SHP77 (cell line): ENCODE measurements around the gene ADIPOR2.
"Not testable (repeated sequence)": the region's sequence is repeated elsewhere in the genome, so short reads cannot be mapped to it uniquely, and the experiment has no call there.

Experiments used
- DNase-seq, 2 experiments: peaks; one replicate each; lab custom pipeline; 2025; lab: John Stamatoyannopoulos, UW

ADIPOR2 gene

GRCh38 chr12:1665366-1665765, 25.5 kb upstream of the ADIPOR2 start:
- no peak for DNase-seq

DNA sequence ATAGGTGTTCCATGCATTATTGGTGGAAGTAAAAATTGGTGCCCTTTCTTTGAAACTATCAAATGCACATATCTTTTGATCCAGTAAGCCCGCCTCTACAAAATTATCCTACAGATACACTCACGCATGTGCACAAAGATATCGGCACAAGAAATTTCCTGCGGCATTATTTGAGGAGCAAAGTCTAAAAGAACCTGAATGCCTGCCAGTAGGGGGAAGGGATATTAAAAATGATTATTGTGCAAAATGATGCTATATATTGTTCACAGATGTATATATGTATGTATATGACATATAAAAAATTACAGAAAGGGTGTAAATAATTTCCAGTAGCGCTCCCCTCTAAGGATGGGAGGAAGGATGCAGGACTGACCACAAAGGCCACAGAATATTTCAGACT, 24.7 kb upstream of the ADIPOR2 start:
- no peak for DNase-seq

DNA sequence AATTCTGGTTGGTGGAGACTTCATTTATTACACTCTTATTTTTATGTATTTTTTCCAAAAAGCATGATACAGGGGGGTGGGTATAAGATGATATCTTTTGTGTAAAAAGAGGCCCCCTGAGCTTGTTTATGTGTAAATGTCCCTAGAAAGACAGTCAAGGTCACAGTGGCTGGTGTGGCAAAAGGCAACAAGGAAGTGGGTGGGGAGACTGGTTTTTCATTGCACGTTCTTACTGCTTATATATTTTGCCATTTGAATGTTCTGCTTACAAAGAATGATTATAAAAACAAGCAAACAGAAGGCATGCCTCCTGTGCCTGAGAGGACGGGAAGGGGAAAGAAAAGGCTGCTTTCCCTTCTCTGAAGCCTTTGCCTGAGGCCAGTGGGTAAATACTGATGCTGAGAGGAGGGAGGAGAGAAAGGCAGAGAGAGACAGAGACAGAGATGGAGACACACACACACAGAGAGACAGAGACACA, 24.1 kb upstream of the ADIPOR2 start:
- DNase-seq, result no peak

- DNase-seq, result no peak
Measured at GRCh38 chr12:1668833-1669543, 21.9 kb upstream of the ADIPOR2 start.

GRCh38 chr12:1670358-1671268, 20.3 kb upstream of the ADIPOR2 start:
- no peak for DNase-seq

DNA sequence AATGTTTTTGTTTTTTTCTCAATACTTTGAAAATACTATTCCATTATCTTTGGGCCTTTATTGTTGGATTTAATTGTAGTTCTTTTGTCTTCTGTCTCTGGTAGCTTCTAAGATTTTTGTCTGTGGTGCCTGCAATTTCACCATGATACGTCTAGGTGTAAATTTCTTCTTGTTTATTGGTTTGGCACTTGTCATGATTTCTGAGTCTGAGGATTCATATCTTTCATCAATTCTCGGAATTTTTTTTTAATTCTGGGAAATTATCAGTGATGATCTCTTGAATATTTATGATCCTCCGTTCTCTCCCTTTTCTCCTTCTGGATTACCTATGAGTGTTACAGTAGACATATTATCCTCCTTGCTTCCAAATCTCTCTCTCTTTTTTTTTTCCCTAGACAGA, 14.8 kb upstream of the ADIPOR2 start:
- DNase-seq, result no peak

- DNase-seq, result no peak
Measured at GRCh38 chr12:1680804-1681492, 9.9 kb upstream of the ADIPOR2 start.

- no peak for DNase-seq
Measured at GRCh38 chr12:1681493-1681807, 9.4 kb upstream of the ADIPOR2 start.

GRCh38 chr12:1688086-1688710, 2.7 kb upstream of the ADIPOR2 start:
- no peak for DNase-seq

DNA sequence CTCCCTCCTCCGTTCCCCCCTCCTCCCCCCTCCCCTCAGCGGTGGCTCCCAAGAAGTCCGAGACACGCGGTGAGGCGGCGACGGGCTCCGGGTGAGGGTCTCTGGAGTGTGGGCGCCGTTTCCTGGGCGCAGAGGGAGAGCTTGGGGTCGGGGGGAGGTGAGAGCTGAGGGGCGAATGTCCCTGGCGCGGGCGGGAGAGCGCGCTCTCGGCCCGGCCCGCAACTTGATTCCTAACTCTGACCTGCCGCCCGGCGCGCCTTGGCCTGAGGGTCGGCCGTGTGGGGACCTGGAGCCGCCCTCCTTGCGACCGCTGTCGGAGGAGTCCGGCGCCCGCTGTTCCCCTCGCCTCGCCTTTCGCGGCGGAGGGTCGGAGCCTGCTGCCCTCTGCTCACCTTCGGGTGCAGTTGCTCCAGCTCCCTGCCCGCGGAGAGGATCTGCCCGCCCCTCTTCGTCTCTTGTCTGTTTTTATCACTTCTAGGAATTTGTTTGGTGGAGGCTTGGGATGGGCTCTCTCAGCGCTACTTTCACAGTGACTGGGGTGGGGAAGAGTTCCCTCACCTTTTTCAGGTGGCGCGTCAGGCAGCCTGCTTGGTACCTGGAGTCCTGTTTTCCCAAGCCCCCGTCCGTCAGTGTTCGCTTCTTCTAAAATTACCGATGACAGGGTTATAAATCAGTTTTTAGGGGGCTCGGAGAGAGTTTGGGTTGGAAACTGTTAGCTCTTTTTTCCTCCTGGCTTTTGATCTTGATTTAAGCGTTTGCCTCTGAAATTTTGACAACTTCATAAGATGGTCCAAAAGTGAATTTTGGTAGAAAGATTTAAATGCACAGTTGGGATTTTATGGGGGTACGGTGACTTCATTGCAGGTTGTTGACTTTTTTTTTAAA, 495 bp downstream of the ADIPOR2 start:
- no peak for DNase-seq

- DNase-seq, result no peak
Measured at GRCh38 chr12:1692226-1692625, 1.4 kb downstream of the ADIPOR2 start.

DNA sequence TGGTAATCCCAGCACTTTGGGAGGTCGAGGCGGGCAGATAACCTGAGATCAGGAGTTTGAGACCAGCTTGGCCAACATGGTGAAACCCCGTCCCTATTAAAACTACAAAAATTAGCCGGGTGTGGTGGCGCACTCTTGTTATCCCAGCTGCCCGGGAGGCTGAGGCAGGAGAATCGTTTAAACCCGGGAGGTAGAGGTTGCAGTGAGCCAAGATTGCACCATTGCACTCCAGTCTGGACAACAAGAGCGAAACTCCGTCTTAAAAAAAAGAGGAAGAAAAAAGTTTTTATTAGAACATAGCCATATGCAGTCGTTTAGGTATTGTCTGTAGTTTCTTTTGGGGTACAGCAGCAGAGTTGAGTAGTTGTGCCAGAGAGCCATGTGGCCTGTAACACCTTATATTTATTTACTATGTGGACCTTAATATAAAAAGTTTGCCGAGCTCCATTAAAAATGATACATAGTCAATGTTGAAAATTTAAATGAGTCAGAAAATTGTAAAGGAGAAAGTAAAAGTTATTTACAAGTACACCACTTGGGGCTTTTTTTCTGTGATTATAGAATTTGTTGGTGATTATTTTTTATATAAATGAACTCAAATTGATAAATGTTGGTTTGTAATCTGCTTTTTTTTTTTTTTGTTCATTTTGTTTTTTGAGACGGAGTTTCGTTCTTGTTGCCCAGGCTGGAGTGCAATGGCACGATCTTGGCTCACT, 2.2 kb downstream of the ADIPOR2 start:
- DNase-seq, result no peak

DNA sequence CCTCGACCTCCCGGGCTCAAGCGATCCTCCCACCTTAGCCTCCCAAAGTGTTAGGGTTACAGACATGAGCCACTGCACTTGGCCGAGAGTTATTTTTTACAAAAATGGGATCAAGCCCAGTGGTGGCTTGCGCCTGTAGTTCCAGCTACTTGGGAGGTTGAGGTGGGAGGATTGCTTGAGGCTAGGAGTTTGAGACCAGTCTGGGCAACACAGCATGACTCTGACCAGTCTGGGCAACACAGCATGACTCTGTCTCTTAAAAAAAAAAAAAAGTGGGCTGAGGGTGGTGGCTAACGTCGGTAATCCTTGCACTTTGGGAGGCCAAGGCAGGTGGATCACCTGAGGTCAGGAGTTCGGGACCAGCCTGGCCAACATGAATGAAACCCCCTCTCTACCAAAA, 4.2 kb downstream of the ADIPOR2 start:
- not testable (repeated sequence) for DNase-seq

DNA sequence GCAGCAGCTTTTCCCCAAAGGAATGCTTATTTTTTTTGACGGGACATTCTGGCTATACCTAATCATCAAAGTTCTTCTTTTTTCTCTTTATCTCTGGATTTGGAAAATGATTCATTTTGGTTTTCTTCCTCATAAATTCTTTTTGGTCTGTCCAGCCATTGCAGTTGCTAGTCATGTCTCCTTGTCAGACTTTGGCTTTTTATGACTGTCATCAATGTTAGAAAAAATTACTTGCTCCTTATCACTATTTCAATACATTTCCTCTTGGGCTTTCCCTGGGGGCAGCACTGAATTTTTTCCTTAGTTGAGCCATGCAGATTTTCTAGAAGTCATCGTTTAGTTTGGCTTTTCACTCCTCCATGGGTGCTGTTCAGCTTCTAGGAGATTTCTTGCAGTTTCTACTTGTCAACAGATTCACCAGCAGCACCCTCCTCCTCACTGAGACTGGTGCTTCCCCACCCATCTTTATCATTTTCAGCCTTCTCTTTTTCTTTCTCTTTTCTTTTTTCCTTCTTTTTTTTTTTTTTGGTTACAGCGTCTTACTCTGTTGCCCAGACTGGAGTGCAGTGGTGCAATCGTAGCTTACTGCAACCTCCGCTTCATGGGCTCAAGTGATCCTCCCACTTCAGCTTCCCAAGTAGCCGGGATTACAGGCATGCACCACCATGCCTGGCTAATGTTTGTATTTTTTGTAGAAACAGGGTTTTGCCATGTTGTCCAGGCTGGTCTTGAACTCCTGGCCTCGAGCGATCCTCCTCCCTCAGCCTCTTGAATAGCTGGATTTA, 5.2 kb downstream of the ADIPOR2 start:
- DNase-seq, result no peak

DNA sequence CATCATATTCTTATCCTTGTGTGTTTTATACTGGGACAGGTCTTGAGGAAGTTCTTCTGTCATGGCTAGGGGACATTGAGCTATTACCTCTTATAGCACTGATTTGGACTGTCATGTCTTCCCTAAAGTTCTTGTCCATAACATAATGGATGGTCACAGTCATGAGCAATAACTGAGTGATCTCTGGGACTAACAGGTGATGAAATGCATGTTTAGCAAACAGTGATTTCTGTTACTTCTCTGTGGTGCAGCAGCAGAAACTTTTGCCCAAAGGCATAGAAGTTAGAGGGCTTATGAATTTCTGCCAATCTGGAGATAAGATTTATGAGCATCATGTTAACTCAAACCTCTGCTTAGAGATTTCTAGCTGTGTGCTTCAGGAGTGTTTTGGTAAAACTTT, 5.9 kb downstream of the ADIPOR2 start:
- no peak for DNase-seq

DNA sequence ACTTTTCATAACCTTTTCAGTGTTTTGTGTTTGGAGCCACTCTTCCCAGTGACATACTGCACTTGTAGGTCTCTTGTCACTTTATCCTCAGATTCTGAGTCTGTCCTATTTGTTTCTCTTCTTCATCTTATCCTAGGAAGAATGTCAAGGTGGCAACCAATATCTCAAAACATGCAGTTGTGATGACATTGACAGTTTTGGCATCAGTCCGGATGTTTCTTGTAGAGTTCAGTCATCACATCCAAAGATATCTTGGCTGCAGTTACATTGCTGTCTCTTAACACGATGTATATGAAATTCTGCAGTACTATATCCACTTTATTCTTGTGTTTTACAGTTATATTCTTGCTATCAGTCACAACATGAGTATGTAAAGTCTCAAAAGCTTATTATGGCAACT, 6.4 kb downstream of the ADIPOR2 start:
- no peak for DNase-seq

GRCh38 chr12:1698720-1699119, 7.8 kb downstream of the ADIPOR2 start:
- no peak for DNase-seq

DNA sequence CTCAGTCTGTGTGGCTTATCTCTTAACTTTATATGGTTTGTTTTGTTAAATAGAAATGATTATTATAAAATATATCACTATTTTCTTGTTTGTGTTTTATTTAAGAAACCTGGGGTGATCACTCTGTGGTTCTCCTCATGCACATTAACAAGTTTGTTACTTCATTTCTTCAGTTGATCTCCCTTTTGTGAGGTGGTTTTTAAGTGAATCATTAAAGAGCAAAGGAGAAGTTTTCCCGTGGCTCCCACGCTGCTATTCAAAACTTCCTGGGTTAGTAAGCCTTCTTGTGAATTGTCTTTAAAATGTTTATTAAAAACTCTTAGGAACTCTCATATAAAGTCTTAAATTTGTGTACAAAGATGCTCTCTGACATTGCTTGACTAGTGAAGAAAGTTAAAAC, 11.8 kb downstream of the ADIPOR2 start:
- DNase-seq, result no peak

DNA sequence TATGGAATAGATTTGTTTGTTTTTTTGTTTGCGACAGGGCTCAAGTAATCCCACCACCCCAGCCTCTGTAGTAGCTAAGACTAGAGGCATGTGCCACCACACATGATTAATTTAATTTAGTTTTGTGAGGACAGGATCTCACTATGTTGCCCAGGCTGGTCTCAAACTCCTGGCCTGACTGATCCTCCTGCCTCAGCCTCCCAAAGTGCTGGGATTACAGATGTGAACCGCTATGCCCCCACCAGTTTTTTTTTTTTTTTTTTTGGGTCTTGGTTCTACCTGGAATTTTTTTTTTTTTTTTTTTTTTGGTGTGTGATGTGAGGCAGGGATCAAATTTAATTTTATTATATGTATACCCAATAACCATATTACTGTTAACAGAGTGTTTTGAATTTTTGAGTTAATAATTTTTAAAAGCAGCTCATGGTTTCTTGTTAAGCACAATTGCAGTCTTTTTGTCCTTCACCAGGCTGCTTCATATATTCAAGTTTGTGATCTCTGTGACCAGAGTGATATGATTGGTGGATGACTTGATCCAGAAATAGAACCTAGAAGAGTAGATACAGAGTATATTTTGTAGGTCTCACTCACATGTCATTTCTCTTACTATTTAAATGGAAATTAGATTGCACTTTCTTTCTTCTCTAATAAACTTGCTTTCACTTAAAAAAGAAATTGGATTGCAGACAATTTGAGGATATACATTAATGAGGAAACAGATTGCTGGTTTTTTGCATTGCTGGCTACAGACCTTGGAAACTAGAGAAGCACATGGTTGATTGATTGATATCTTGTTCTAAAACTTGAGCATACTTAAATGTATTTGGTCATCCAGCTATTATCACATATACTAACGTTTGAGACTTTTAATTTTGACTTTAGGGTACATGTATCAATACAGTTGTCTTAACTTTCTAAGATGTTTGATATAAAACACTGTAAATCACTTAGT, 13.2 kb downstream of the ADIPOR2 start:
- DNase-seq, result no peak
